Measurements from ENCODE around the gene TFCP2L1. TPM values are rescaled to one million over a fixed set of nuclear protein-coding genes. Genes with fewer than 3 reads are reported as not detected.

TFCP2L1 gene
- total and polyA plus RNA-seq, 5 experiments from 2014 or later = 0.53 TPM; not detected in 4

DNA sequence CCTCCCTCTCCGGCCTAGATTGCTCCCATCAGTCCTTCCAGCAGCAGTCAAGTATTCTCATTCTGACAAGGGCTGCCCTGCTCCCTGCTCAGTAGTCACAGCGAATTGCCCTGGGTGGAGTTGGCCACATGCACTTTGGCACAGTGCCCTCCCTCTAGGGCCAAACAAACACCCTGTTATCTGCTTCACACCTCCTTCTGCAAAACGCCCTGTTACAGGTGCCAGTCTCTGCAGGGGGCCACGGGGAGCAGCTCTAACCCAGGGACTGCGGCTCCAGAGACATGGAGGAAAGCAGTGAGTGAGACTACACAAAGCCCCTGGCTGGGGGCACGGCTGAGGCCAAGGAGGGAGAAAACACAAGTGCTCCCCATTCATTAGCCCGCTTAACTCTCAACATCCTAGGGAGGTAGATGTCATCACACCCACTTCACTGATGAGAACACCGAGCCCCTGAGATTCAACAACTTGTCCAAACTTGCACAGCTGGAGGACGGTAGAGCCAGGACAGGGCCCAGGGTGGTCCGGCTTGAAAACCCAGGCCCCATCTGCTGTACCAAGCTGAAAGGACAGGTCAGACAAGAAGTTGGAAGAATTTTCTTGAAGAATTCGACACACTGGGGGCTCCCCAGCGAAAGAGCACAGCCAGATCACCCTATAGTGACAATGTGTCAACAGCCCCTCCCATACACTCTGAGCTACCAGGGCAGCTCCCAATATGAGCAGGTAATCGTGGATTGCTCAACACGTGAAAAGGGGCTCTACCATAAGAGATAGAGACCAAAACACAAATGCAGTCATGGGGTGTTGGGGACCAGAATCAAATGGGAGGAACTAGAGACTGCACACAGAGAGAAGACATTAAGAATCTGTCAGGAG lies 8.7 kb upstream of the TFCP2L1 start:
- Mint-ChIP-seq H3K4me3 (no peak overlapping the region), H3K27me3 (peaks cover 0 to 12% (median 7%) of the 10 kb centered on the region in 5 donors), H3K36me3 (no peaks in the 10 kb centered on the region), H3K27ac (no peak overlapping the region), H3K9me3 (peaks cover 0 to 1% (median 0%) of the 10 kb centered on the region in 9 donors), H3K4me1 (no peaks in the 10 kb centered on the region)
- no peak for ATAC-seq
- DNase-seq = no peak
- POLR2A ChIA-PET = no interaction called here

- peaks cover 8 to 21% (median 19%) of the 10 kb centered on the region in 5 donors for H3K27me3 Mint-ChIP-seq
- DNase-seq (no peak), ATAC-seq (no peak)
- H3K9me3 Mint-ChIP-seq = peaks cover 0 to 1% (median 0%) of the 10 kb centered on the region in 9 donors
- H3K27ac Mint-ChIP-seq = no peak overlapping the region
- H3K36me3 Mint-ChIP-seq = no peaks in the 10 kb centered on the region
- H3K4me3 Mint-ChIP-seq = no peak overlapping the region
- POLR2A ChIA-PET = no interaction called here
- H3K4me1 Mint-ChIP-seq = peaks cover 0 to 9% (median 0%) of the 10 kb centered on the region in 4 donors
Measured at GRCh38 chr2:121291251-121291580, 6.2 kb upstream of the TFCP2L1 start.

- no peak for ATAC-seq
- Mint-ChIP-seq H3K4me3 (no peak overlapping the region), H3K27ac (no peak overlapping the region), H3K36me3 (no peaks in the 10 kb centered on the region), H3K4me1 (peaks cover 0 to 12% (median 6%) of the 10 kb centered on the region in 4 donors), H3K27me3 (peaks cover 12 to 33% (median 28%) of the 10 kb centered on the region in 5 donors), H3K9me3 (no peaks in the 10 kb centered on the region)
- no peak for DNase-seq
- POLR2A ChIA-PET = no interaction called here
Measured at GRCh38 chr2:121289271-121289670, 4.3 kb upstream of the TFCP2L1 start.

GRCh38 chr2:121288454-121289231 lies 3.6 kb upstream of the TFCP2L1 start:
- POLR2A ChIA-PET = no interaction called here
- no peak overlapping the region for H3K27ac Mint-ChIP-seq
- no peaks in the 10 kb centered on the region for H3K36me3 Mint-ChIP-seq
- H3K4me3 Mint-ChIP-seq = peak overlapping the region in 1 of 10 donors; percentile 7
- peaks cover 15 to 39% (median 34%) of the 10 kb centered on the region in 5 donors for H3K27me3 Mint-ChIP-seq
- no peaks in the 10 kb centered on the region for H3K9me3 Mint-ChIP-seq
- DNase-seq (no peak), ATAC-seq (no peak)
- H3K4me1 Mint-ChIP-seq = peaks cover 0 to 18% (median 12%) of the 10 kb centered on the region in 4 donors

- H3K27me3 Mint-ChIP-seq = peaks cover 19 to 46% (median 38%) of the 10 kb centered on the region in 5 donors
- no peaks in the 10 kb centered on the region for H3K36me3 Mint-ChIP-seq
- H3K27ac Mint-ChIP-seq = no peak overlapping the region
- POLR2A ChIA-PET = no interaction called here
- no peak for ATAC-seq
- no peak overlapping the region for H3K4me3 Mint-ChIP-seq
- DNase-seq = no peak
- H3K9me3 Mint-ChIP-seq = no peaks in the 10 kb centered on the region
- H3K4me1 Mint-ChIP-seq = peaks cover 0 to 22% (median 15%) of the 10 kb centered on the region in 4 donors
Measured at GRCh38 chr2:121287956-121288355, 3.0 kb upstream of the TFCP2L1 start.

- H3K4me3 Mint-ChIP-seq = peak overlapping the region in 1 of 10 donors; percentile 23
- H3K4me1 Mint-ChIP-seq = peaks cover 0 to 22% (median 15%) of the 10 kb centered on the region in 4 donors
- ATAC-seq (no peak), DNase-seq (no peak)
- peaks cover 21 to 53% (median 44%) of the 10 kb centered on the region in 5 donors for H3K27me3 Mint-ChIP-seq
- H3K27ac Mint-ChIP-seq = peak overlapping the region in 1 of 10 donors; percentile 49
- POLR2A ChIA-PET = no interaction called here
- no peaks in the 10 kb centered on the region for H3K36me3 Mint-ChIP-seq
- no peaks in the 10 kb centered on the region for H3K9me3 Mint-ChIP-seq
Measured at GRCh38 chr2:121287146-121287798, 2.3 kb upstream of the TFCP2L1 start.

GRCh38 chr2:121286506-121286905 lies 1.5 kb upstream of the TFCP2L1 start:
- Mint-ChIP-seq H3K27me3 (peaks cover 23 to 52% (median 44%) of the 10 kb centered on the region in 5 donors), H3K9me3 (no peaks in the 10 kb centered on the region), H3K4me3 (peak overlapping the region in 5 of 10 donors; percentile 23 to 46 (median 44)), H3K27ac (peak overlapping the region in 1 of 10 donors; percentile 49), H3K36me3 (no peaks in the 10 kb centered on the region), H3K4me1 (peaks cover 0 to 22% (median 15%) of the 10 kb centered on the region in 4 donors)
- POLR2A ChIA-PET = no interaction called here
- ATAC-seq (no peak), DNase-seq (no peak)

DNA sequence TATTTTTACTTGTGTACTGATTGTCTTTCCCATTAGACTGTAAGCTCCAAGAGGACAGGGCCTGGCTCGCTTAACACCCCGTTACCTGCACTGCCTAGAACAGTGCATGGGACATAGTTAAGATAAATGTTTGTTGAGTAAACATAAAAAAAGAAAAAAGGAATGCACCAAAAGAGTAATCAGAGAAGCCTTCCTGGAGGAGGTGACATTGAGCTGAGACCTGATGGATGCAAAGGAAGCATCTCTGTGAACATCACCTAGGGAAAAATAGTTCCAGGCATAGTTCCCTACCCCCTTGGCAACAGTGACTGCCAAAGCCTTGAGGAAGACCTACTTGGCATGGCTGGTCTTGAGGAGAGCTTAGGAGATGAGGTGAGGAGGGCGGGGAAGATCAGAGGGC lies 924 bp upstream of the TFCP2L1 start:
- Mint-ChIP-seq H3K27ac (no peak overlapping the region), H3K27me3 (peaks cover 24 to 53% (median 42%) of the 10 kb centered on the region in 5 donors), H3K4me3 (peak overlapping the region in 4 of 10 donors; percentile 25 to 73 (median 30)), H3K36me3 (no peaks in the 10 kb centered on the region), H3K4me1 (peaks cover 0 to 22% (median 15%) of the 10 kb centered on the region in 4 donors), H3K9me3 (no peaks in the 10 kb centered on the region)
- ATAC-seq (no peak), DNase-seq (no peak)
- POLR2A ChIA-PET = no interaction called here

- peak overlapping the region; percentile 54 to 82 (median 66) for H3K4me3 Mint-ChIP-seq
- POLR2A ChIA-PET = no interaction called here
- H3K36me3 Mint-ChIP-seq = no peaks in the 10 kb centered on the region
- peaks cover 0 to 22% (median 15%) of the 10 kb centered on the region in 4 donors for H3K4me1 Mint-ChIP-seq
- no peaks in the 10 kb centered on the region for H3K9me3 Mint-ChIP-seq
- ATAC-seq (no peak), DNase-seq (no peak)
- H3K27ac Mint-ChIP-seq = peak overlapping the region in 1 of 10 donors; percentile 49
- peaks cover 26 to 58% (median 48%) of the 10 kb centered on the region in 5 donors for H3K27me3 Mint-ChIP-seq
Measured at GRCh38 chr2:121283670-121284462, 1.1 kb downstream of the TFCP2L1 start.

DNA sequence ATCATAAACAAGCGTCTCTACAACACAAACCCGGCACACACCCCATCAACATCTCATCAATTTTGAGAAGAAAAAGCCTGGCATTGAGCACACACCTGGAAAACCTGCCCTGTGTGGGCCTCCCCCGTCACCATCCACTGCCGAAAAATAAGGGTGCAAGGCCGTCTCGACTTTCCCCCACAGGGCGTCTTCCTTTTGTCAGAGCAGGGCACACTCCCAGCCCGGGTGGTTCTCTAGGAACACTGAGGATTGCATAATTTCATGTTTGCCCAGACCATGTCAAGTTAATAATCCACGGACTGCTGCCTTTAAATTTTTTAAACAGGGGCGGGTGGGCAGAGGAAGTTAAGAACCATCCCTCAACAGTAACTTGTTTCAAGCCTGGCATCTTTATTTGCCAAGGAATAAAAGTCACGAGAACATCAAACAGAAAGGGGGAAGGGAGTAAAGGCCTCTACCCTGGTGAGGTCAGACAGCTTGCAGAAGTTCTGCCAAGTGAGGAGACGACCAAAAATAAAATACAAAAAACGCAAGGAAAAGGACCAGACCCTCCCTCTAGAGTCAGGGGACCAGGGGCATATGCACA lies 2.1 kb downstream of the TFCP2L1 start:
- POLR2A ChIA-PET = no interaction called here
- H3K27ac Mint-ChIP-seq = no peak overlapping the region
- ATAC-seq (no peak), DNase-seq (no peak)
- H3K36me3 Mint-ChIP-seq = no peaks in the 10 kb centered on the region
- no peaks in the 10 kb centered on the region for H3K9me3 Mint-ChIP-seq
- no peak overlapping the region for H3K4me3 Mint-ChIP-seq
- H3K27me3 Mint-ChIP-seq = peaks cover 26 to 57% (median 48%) of the 10 kb centered on the region in 5 donors
- H3K4me1 Mint-ChIP-seq = peaks cover 0 to 22% (median 15%) of the 10 kb centered on the region in 4 donors

DNA sequence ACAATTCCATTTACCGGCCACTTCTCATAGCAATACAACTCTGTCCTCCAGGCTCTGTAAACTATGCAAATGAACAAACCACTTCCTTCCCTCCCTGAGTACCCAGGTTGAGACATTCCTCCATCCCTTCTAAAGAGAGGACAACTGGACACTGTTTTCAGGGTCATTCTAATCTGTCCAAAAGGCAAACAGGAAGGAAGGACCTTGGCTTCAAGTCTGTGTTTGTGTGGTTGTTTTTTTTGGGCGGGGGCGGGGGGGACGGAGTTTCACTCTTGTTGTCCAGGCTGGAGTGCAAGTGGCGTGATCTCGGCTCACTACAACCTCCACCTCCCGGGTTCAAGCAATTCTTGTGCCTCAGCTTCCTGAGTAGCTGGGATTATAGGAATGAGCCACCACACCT lies 3.3 kb downstream of the TFCP2L1 start:
- H3K27me3 Mint-ChIP-seq = peaks cover 24 to 49% (median 42%) of the 10 kb centered on the region in 5 donors

GRCh38 chr2:121281107-121281506 lies 3.9 kb downstream of the TFCP2L1 start:
- H3K36me3 Mint-ChIP-seq = no peaks in the 10 kb centered on the region
- H3K27ac Mint-ChIP-seq = no peak overlapping the region
- peaks cover 19 to 43% (median 37%) of the 10 kb centered on the region in 5 donors for H3K27me3 Mint-ChIP-seq

More for the DNA sequence above, 3.3 kb downstream of the TFCP2L1 start:
- ATAC-seq (no peak), DNase-seq (no peak)
- Mint-ChIP-seq H3K9me3 (no peaks in the 10 kb centered on the region), H3K36me3 (no peaks in the 10 kb centered on the region), H3K4me1 (peaks cover 0 to 18% (median 14%) of the 10 kb centered on the region in 4 donors), H3K27ac (no peak overlapping the region), H3K4me3 (no peak overlapping the region)
- POLR2A ChIA-PET = no interaction called here

More at GRCh38 chr2:121281107-121281506, 3.9 kb downstream of the TFCP2L1 start:
- POLR2A ChIA-PET = no interaction called here
- DNase-seq (no peak), ATAC-seq (no peak)
- Mint-ChIP-seq H3K4me3 (no peak overlapping the region), H3K9me3 (no peaks in the 10 kb centered on the region), H3K4me1 (peaks cover 0 to 18% (median 13%) of the 10 kb centered on the region in 4 donors)
